Hematopoietic multipotent progenitor cell treated with erythropoietin and hydrocortisone succinate and interleukin-3 and kit ligand, for 4 days (in vitro differentiated cells): ENCODE data around the gene CCDC192.

Source experiments
- DNase-seq: peaks from one replicate; pipeline ENCODE4 v3.0.0-alpha.2; 2015

CCDC192 gene

DNA sequence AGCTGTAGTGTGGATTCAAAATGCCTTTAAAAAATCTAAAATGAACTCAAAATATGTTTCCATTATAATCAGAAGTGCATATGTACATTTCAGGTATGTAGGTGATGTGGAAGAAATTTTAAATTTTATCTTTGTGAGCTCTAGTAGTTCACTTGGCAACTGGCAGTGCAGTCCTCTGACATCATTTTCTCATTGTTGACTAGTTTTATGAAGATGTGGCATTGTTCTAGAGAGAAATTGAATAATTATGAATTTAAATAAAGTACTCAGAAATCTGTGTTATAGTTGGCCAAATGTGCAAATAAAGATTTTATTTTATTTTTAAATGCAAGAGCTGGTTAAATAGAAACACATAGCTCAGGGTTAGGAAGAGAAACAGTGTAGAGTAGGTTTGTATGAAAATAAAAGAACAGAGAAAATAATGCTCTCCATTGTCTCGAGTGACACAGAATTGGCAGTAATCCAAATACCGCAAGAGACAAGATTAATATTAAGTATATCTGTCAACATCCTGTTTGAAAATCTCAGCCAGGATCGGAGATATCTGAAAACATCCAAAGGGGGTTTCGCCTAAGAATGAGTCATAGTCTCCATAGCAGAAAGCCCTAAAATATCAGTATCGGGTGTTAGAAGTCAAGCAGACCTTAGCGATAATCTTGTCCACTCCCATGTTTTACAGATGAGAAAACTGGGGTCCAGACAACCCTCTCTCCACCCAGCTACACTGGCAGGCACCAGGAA is 189.4 kb downstream of the CCDC192 start:
- DNase-seq = peak; percentile 56

DNA sequence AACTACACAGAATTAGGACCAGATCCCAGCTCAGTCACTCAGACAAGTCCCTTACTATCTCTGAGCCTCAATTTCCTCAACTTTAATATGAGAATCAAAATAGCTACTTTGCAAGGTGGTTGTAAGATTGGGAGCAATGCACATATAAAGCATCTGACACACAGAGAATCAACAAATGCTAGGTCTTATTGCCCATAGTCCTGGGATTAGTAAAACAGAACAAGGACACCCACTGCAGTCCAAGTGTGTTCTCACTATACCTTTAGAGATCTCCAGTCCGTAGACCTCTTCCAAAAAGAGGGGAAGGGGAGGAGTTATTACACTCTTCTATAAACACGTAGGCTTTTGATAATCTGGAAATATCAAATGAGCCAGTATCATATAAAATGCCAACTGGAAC is 190.0 kb downstream of the CCDC192 start:
- no peak for DNase-seq

DNA sequence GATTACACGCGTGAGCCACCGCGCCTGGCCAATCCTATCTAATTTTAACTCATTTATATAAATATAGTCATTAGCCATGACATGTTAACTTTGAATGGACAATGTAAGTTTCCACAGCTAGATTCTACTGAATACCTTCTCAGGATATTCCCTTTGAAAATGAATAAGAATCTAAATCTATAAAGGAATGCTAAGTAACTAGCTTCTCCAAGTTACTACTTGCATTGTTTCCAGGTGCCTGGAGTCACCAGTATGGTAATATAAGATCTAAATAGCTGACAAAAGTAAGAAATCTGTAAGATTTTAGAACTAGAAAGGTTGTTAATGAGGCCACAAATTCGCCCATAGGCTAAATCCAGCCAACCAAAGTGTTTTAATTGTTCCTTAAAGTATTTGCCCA is 191.3 kb downstream of the CCDC192 start:
- no peak for DNase-seq

DNA sequence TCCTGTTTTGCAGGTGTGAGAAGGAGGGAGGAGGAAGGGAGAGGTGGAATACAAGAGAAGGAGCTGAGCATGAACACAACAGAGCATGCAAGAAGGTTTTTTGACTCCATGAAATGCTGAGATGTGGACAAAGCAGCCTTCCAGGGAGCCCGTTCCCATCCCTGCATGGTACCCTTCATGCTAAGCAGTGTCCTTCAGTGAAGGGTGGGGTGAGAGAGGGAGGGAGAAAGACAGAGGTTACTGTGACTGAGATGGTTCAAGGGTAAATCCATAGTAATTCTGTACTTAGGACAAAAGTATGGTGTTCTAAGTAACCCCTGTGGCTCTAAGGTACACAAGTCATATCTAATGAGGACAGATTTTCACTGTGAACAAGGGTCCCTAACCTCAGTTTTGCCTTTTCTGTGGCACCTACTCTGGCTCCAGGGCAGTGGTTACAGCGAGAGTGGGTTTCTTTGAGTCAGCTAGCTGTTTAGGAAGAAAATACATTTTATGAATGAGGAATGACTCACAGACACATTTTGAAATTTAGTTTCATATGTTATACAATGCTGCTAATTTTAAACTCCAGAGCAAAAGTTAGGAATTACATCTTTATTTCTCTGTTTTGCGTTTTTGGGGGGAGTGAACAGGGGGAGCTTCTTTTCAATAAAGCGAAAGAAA is 195.5 kb downstream of the CCDC192 start:
- no peak for DNase-seq

- no peak for DNase-seq
Measured at GRCh38 chr5:127899214-127899610, 196.0 kb downstream of the CCDC192 start.

DNA sequence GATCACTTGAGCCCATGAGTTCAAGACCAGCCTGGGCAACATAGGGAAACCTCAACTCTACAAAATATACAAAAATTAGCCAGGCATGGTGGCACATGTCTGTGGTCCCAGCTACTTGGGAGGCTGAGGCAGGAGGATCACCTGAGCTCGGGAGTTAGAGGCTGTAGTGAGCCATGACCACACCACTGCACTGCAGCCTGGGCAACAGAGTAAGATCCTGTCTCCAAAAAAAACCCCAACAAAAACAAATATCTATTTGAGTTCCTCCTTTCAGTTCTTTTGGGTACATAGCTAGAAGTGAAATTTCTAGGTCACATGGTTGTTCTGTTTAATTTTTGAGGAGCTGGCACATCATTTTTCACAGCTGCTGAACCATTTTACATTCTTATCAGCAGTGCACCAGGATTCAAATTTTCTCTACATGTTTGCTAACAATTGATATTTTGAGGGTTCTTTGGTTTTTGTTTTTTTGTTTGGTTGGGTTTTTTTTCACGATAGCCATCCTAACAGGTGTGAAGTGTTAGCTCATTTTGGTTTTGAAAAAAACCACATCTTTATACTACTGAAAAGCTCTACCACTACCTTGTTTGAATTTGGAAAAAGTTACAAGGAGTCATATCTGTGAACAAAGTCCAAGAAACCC is 203.5 kb downstream of the CCDC192 start:
- no peak for DNase-seq

GRCh38 chr5:127907907-127908306 is 204.7 kb downstream of the CCDC192 start:
- no peak for DNase-seq

- peak; percentile 75 for DNase-seq
Measured at GRCh38 chr5:127909066-127909465, 205.9 kb downstream of the CCDC192 start.

GRCh38 chr5:127909821-127910220 is 206.6 kb downstream of the CCDC192 start:
- no peak for DNase-seq

GRCh38 chr5:127910307-127910956 is 207.2 kb downstream of the CCDC192 start:
- DNase-seq = no peak

DNA sequence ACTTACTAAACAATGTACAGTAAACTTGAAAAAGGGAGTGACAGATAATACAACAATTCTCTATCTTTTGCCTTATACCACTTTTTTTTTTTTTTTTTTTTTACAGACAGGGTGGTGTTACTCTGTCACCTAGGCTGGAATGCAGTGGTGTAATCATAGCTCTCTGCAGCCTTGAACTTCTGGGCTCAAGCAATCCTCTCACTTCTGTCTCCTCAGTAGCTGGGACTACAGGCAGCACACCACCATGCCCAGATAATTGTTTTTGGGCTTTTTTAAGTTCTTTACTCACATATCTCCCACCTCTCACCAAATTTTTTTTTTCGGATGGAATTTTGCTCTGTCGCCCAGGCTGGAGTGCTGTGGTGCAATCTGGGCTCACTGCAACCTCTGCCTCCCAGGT is 208.4 kb downstream of the CCDC192 start:
- no peak for DNase-seq

GRCh38 chr5:127912411-127912810 is 209.2 kb downstream of the CCDC192 start:
- no peak for DNase-seq

- DNase-seq = no peak
Measured at GRCh38 chr5:127916885-127917573, 213.8 kb downstream of the CCDC192 start.

- no peak for DNase-seq
Measured at GRCh38 chr5:127919006-127919796, 216.0 kb downstream of the CCDC192 start.

DNA sequence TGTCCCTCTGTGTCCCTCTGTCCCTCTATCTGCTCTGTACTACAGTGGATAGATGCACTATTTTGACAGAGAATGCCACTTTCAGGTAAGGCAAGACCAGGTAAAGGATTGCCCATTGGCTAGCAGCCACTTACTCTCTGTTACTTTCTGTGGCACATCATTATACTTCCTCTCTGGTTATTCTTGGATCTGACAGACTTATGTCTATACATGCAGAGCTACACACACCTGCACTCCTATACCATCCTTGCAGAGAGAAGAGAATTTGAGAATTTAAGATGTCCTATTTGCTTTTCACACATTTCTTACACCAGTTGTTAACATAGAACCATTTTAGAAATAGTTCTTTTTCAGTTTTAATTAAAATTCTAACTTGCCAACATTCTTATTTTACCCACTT is 216.6 kb downstream of the CCDC192 start:
- DNase-seq = no peak

GRCh38 chr5:127920936-127921335 is 217.7 kb downstream of the CCDC192 start:
- DNase-seq = no peak

- no peak for DNase-seq
Measured at GRCh38 chr5:127922603-127923002, 219.4 kb downstream of the CCDC192 start.

DNA sequence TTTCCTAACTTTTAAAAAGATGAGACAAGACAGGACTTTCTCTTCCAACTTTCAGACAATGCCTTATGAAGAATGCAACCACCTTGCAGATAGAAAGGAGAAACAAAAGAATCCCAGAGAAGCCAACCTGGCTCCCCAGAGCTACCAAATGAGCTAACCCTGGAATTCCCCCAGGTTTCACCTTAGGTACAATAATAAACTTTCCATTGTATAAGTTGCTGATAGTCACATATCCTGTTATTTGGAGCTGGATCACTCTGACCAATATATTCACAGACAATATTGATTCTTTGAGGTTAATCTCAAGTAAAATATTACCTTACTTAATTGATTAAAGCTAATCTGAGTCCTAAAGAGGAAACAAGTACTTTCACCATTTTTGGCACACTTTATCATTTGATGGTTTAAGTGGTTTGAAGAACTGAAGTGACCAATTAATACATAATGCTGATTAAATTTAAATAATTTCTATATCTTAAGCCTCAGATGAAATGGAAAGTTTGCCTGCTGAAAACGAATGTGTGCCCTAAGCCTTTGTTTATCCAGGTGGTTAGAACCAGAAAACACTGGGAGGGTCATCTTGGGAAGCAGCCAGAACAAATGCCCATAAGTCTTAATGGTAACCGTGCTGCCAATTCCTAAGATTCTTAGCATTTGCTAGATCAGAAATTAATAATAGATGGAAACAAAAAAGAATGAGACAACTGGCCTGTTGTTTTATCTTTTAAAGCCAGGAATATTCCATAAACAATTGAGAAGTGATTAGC is 220.8 kb downstream of the CCDC192 start:
- DNase-seq = no peak

DNA sequence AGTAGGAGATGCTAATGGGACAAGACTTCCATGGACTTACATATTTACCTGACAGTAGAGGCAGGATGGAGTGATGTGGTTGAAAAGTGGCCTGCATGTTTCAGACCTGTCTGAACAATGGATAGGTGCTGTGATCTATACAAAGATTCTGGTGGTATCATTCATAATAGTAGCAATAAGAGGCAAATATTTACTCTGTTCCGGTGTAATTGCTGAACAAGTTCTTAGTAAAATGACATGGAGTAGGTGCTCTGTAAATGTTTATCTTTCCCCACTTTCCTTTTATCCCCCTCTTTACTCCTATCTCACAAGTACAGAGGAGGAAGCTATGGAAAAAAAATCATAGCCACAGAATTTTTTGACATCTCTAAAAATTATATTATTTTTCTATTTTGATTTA is 221.4 kb downstream of the CCDC192 start:
- DNase-seq = no peak

- DNase-seq = peak; percentile 12
Measured at GRCh38 chr5:127925916-127926315, 222.7 kb downstream of the CCDC192 start.

DNA sequence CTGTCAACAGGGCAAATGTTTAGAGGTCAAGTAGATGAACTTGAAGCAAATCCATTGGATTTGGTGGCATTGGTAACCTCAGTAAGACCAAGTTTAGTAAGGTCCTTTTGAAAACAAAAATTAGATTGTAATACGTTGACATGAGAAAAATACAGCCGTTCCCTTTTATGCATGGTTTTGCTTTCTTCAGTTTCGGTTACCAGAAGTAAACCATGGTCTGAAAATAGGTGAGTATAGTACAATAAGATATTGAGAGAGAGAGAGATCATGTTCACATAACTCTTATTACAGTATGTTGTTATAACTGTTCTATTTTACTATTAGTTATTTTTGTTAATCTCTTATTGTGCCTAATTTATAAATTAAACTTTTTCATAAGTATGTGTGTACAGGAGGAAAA is 223.8 kb downstream of the CCDC192 start:
- DNase-seq = no peak
